DOHH2 (cell line): Measurements from ENCODE around the gene PREX1.

Source experiments
- H3F3A ChIP-seq: fragments of 200-600 bp; sonication (generic), shearing (Covaris generic); 2 replicates; pipeline ENCODE4 v1.6.0; 2016; ENCODE audit warnings: antibody characterized with exemption, mild to moderate bottlenecking; ENCODE audit not compliant: control insufficient read depth, insufficient read depth
- H3K27ac ChIP-seq: fragments of 200-600 bp; sonication (generic); 2 replicates; pipeline ENCODE4 v1.5.1; 2014; ENCODE audit warnings: low read depth, mild to moderate bottlenecking, low read length, moderate library complexity
- H3K27me3 ChIP-seq: fragments of 200-600 bp; sonication (generic); 2 replicates; pipeline ENCODE4 v1.6.1; 2014; ENCODE audit warnings: mild to moderate bottlenecking, low read length, mixed read lengths; ENCODE audit not compliant: control insufficient read depth
- H3K36me3 ChIP-seq: fragments of 200-600 bp; sonication (generic); 2 replicates; pipeline ENCODE4 v1.6.1; 2014; ENCODE audit warnings: mild to moderate bottlenecking, low read length, moderate library complexity, mixed read lengths; ENCODE audit not compliant: control insufficient read depth
- H3K4me1 ChIP-seq: fragments of 200-600 bp; sonication (generic); 2 replicates; pipeline ENCODE4 v1.6.1; 2014; ENCODE audit warnings: mild to moderate bottlenecking, low read length, mixed read lengths; ENCODE audit not compliant: control insufficient read depth
- H3K4me2 ChIP-seq: fragments of 200-600 bp; sonication (generic); 2 replicates; pipeline ENCODE4 v1.6.0; 2014; ENCODE audit warnings: mild to moderate bottlenecking, low read length, moderate library complexity
- H3K4me3 ChIP-seq: fragments of 200-600 bp; sonication (generic); 2 replicates; pipeline ENCODE4 v1.5.1; 2014; ENCODE audit warnings: mild to moderate bottlenecking, low read length, mixed read lengths
- H3K79me2 ChIP-seq: fragments of 200-600 bp; sonication (generic); 2 replicates; pipeline ENCODE4 v1.6.1; 2014; ENCODE audit warnings: mild to moderate bottlenecking, low read length, mixed read lengths; ENCODE audit not compliant: control insufficient read depth
- H3K9me2 ChIP-seq: fragments of 200-600 bp; sonication (generic); replicated peaks from 2 replicates; pipeline ENCODE4 v1.6.1; 2014; ENCODE audit warnings: mild to moderate bottlenecking, low read length, mixed read lengths; ENCODE audit not compliant: control insufficient read depth
- H3K9me3 ChIP-seq: fragments of 200-600 bp; sonication (generic); 2 replicates; pipeline ENCODE4 v1.6.1; 2014; ENCODE audit warnings: antibody characterized with exemption, low read length, mixed read lengths; ENCODE audit not compliant: control insufficient read depth, insufficient read depth
- H4K20me1 ChIP-seq: fragments of 200-600 bp; sonication (generic); 2 replicates; pipeline ENCODE4 v1.6.0; 2014; ENCODE audit warnings: low read depth, mild to moderate bottlenecking, antibody characterized with exemption, low read length, moderate library complexity; ENCODE audit not compliant: control insufficient read depth, insufficient read depth
- CTCF ChIP-seq: fragments of 200-600 bp; sonication (generic); IDR thresholded peaks from one replicate; pipeline ENCODE4 v1.5.1; 2014; ENCODE audit warnings: antibody characterized with exemption, mild to moderate bottlenecking, low read depth, low read length; ENCODE audit not compliant: poor library complexity, severe bottlenecking
- EZH2phosphoT487 ChIP-seq: fragments of 200-600 bp; sonication (generic); IDR thresholded peaks from 2 replicates; pipeline ENCODE4 v1.6.1; 2017; ENCODE audit warnings: borderline replicate concordance, mild to moderate bottlenecking, antibody characterized with exemption, low read length, moderate library complexity, mixed read lengths

PREX1 gene

GRCh38 chr20:48605364-48606171 is 222.2 kb downstream of the PREX1 start:
- no peak overlapping the region for H3K27ac ChIP-seq
- H3K4me3 ChIP-seq, result no peak overlapping the region
- H3K4me2 ChIP-seq, result no peak overlapping the region
- TF ChIP-seq EZH2phosphoT487, result no peak
- no peak for TF ChIP-seq CTCF
- no peaks in the 10 kb centered on the region for H3K27me3 ChIP-seq
- no peaks in the 10 kb centered on the region for H3K9me2 ChIP-seq
- H3K79me2 ChIP-seq, result no peaks in the 10 kb centered on the region
- no peaks in the 10 kb centered on the region for H3K4me1 ChIP-seq
- H3F3A ChIP-seq, result no peaks in the 10 kb centered on the region
- H3K36me3 ChIP-seq, result no peaks in the 10 kb centered on the region
- H3K9me3 ChIP-seq, result no peaks in the 10 kb centered on the region
- H4K20me1 ChIP-seq, result no peaks in the 10 kb centered on the region

DNA sequence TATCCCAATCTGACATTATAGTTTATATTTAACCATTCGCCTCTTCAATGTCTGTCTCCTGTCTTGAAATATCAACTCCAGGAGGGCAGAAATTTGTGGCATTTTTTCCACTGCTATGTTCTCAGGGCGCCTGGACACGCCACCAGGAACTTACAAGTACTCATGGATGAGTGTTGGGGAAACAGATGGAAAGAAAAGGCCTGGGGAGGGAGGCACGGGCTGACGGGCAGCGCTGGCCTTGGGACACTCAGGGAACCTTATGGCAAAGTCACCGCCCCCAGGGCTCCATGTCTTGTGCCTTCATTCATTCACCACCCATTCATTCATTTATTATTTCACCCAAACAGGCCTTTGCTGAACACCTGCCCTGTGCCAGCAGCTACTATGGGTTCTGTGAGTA is 222.9 kb downstream of the PREX1 start:
- Histone ChIP-seq H3K4me2 (no peak overlapping the region), H3K9me2 (no peaks in the 10 kb centered on the region), H4K20me1 (no peaks in the 10 kb centered on the region), H3K9me3 (no peaks in the 10 kb centered on the region), H3K4me3 (no peak overlapping the region), H3K27me3 (no peaks in the 10 kb centered on the region), H3K36me3 (no peaks in the 10 kb centered on the region), H3K27ac (no peak overlapping the region), H3F3A (no peaks in the 10 kb centered on the region), H3K79me2 (no peaks in the 10 kb centered on the region), H3K4me1 (no peaks in the 10 kb centered on the region)
- TF ChIP-seq CTCF (no peak), EZH2phosphoT487 (no peak)

- TF ChIP-seq EZH2phosphoT487 (no peak), CTCF (no peak)
- no peak overlapping the region for H3K27ac ChIP-seq
- H4K20me1 ChIP-seq, result no peaks in the 10 kb centered on the region
- H3K27me3 ChIP-seq, result no peaks in the 10 kb centered on the region
- H3K36me3 ChIP-seq, result no peaks in the 10 kb centered on the region
- no peaks in the 10 kb centered on the region for H3K4me1 ChIP-seq
- no peaks in the 10 kb centered on the region for H3K9me2 ChIP-seq
- no peaks in the 10 kb centered on the region for H3K79me2 ChIP-seq
- H3K9me3 ChIP-seq, result no peaks in the 10 kb centered on the region
- no peaks in the 10 kb centered on the region for H3F3A ChIP-seq
- H3K4me3 ChIP-seq, result no peak overlapping the region
- no peak overlapping the region for H3K4me2 ChIP-seq
Measured at GRCh38 chr20:48604426-48604825, 223.4 kb downstream of the PREX1 start.
